Activated naive CD4-positive, alpha-beta T cell treated with anti-CD3 and anti-CD28 coated beads, Interleukin-2, amount 50 U/mL, for 72 hours (primary cell): ENCODE measurements around the gene ACHE. TPM values are rescaled to one million over a fixed set of nuclear protein-coding genes. Genes with fewer than 3 reads are reported as not detected.
"Not testable (repeated sequence)": the region's sequence is repeated elsewhere in the genome, so short reads cannot be mapped to it uniquely, and the experiment has no call there.

Experiments
- ATAC-seq, 2 donors: fragments of 150-1000 bp; cut with Tn5 transposase; 2 replicates each; pipeline ENCODE4 v1.10.0; 2021; ENCODE audit warnings: mild to moderate bottlenecking in 2 of 2, moderate library complexity in 2 of 2
- DNase-seq, 2 donors: peaks; one replicate each; pipeline ENCODE4 v3.0.0; 2021 to 2022; ENCODE audit warnings: low spot score in 2 of 2
- H3K27ac Mint-ChIP-seq, 2 donors: one replicate each; pipeline ENCODE4 v1.8.0; 2022; ENCODE audit warnings: mild to moderate bottlenecking in 2 of 2, mixed read lengths in 2 of 2
- H3K36me3 Mint-ChIP-seq, 2 donors: one replicate each; pipeline ENCODE4 v1.8.0; 2022; ENCODE audit warnings: mixed read lengths in 2 of 2
- H3K9me3 Mint-ChIP-seq, 2 donors: one replicate each; pipeline ENCODE4 v1.8.0; 2022; ENCODE audit warnings: mixed read lengths in 2 of 2
- total RNA-seq, 2 donors: library from RNA; stranded (reverse); gene quantifications; one replicate each; pipeline ENCODE4 v1.2.3, GENCODE V29; 2022

Gene ACHE
- total RNA-seq, 2 donors from 2014 or later: 0.12 TPM; not detected in 1

DNA sequence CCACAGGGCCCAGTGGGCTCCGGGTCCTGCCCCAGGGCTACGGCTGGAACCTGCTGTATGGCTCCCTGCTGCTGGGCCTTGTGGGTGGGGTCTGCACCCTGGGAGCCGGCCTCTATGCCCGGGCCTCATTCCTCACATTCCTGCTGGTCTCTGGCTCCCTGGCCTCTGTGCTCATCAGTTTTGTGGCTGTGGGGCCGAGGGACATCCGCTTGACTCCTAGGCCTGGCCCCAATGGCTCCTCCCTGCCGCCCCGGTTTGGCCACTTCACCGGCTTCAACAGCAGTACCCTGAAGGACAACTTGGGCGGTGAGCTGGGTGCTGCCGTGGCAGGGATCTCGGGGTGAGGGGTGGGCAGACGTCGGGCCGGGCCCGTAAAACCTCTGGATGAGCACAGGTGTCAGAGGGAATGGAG is 38.8 kb downstream of the ACHE start:
- ATAC-seq: no peak
- Mint-ChIP-seq H3K9me3 (no peaks in the 10 kb centered on the region), H3K36me3 (peaks cover 0 to 11% of the 10 kb centered on the region in 2 donors), H3K27ac (peak overlapping the region in 1 of 2 donors; percentile 70)
- DNase-seq: no peak

DNA sequence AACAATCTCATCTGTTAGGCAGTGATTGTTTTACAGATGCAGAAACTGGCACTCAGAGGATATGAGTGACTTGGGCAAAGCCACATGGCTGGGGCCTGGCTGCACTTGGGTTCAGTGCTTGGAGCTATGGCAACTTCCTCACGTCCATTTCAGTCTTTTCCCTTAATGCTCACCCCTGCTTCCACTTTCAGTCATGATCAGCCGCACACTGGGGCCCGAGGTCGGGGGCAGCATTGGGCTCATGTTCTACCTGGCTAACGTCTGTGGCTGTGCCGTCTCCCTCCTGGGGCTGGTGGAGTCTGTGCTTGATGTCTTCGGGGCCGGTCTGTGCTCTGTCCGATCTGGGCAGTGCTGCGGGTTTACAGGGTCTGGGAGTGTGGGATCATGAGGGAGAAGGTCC is 40.2 kb downstream of the ACHE start:
- no peak overlapping the region for H3K27ac Mint-ChIP-seq
- H3K9me3 Mint-ChIP-seq: no peaks in the 10 kb centered on the region
- peaks cover 0 to 8% of the 10 kb centered on the region in 2 donors for H3K36me3 Mint-ChIP-seq
- no peak for ATAC-seq
- DNase-seq: no peak

DNA sequence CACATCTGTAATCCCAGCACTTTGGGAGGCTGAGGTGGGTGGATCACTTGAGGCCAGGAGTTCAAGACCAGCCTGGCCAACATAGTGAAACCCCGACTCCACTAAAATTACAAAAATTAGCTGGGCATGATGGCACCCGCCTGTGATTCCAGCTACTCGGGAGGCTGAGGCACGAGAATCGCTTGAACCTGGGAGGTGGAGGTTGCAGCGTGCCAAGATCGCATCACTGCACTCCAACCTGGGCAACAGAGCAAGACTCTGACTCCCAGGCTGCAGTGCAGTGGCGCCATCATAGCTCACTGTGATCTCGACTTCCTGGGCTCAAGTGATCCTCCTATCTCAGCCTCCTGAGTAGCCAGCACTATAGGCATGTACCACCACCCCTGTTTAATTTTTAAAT is 40.8 kb downstream of the ACHE start:
- not testable (repeated sequence) for ATAC-seq, H3K9me3 Mint-ChIP-seq, H3K36me3 Mint-ChIP-seq, DNase-seq, H3K27ac Mint-ChIP-seq

DNA sequence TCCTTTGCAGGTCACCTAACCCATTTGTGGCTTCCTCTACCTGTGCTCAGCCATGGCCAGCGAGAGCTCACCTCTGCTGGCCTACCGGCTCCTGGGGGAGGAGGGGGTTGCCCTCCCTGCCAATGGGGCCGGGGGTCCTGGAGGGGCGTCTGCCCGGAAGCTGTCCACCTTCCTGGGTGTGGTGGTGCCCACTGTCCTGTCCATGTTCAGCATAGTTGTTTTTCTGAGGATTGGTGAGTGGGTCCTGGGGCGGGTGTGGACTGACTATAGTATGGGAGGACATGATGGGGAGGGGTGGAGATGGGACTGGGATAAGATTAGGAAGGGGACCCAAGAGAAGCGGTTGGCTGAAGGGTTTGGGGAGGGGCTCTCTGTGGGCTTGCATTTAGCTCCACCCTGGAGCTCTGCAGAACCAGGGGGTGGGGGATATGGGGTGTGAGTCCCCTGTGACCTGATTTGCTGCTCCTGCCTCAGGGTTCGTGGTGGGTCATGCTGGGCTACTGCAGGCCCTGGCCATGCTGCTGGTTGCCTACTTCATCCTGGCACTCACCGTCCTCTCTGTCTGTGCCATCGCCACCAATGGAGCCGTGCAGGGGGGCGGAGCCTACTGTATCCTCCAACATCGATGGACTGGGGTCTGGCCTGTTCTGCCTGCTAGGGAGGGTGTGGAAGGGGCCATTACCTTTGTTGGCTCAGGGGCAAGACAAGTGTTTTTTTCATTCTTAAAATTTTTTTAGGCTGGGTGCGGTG is 41.4 kb downstream of the ACHE start:
- no peak overlapping the region for H3K27ac Mint-ChIP-seq
- H3K36me3 Mint-ChIP-seq: no peaks in the 10 kb centered on the region

DNA sequence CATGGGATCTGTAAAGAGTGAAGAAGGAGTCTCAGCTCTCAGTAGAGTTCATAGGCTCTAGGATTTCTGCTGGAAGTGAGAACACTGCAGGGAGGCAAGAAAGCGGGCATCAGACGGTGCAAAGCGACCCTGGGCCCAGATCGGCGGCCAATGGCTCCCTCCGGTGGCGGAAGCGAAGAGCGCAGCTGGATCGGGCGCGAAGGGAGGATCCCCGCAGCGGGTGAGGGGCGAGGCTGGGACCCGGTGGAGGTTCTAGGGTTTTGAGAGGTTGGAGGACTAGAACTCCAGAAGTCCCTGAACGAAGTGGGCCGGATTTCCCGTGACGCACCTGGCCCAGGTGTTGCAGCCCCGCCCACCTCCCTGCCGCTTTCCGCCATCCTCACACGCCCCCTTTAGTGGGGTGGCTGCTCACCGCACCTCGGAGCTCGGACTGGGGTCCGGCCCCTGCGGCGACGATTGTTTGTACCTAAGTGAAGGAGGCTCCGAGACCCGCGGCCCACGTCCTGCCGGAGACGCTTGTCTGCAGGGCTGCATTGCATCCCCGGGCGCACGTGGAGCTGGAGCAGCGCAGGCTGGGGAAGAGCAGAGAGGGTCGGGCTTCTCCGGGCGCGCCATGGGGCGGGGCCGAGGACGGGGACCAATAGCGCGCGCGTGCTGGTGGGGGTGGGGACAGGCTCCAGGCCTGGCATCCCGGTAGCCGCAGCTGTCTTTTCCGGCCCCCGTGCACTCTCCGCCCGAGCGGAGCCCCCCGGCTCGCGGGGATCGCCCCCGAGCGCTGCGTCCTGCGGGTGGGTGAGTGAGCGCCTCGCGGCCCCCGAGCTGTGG is 43.4 kb downstream of the ACHE start, which contains the start of gene SLC12A9:
SLC12A9 (plus strand) TSS at position 666 of the 825 bp plus-strand sequence. CDS start 1,485 bp downstream, outside the sequence.
- Mint-ChIP-seq H3K36me3 (no peaks in the 10 kb centered on the region), H3K27ac (peak within 1 kb of the TSS; percentile 83 to 89), H3K9me3 (no peaks in the 10 kb centered on the region)
- peak; percentile 98 to 99 for ATAC-seq
- DNase-seq: peak; percentile 89 to 90

More for the DNA sequence above, 41.4 kb downstream of the ACHE start:
- DNase-seq (no peak), ATAC-seq (no peak)
- H3K9me3 Mint-ChIP-seq: no peaks in the 10 kb centered on the region

DNA sequence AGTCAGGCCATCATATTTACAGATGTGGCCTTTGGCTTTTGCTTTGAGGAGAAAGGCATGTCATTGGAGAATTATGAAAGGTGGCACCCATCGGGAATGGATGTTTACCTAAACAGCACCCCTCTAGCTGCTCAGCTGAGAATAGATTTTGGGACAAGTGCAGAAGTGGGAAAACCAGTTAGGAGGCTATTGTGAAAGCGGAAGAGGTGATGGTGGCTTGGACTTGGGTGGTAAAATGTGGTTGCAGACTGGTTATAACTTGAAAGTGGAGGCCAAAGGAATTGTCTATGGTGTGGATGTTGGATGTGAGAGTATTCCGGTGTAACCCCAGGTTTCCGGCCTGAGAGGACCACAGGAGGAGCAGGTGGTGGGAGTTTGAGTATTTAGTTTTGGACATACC is 48.3 kb downstream of the ACHE start:
- ATAC-seq: no peak
- no peak overlapping the region for H3K27ac Mint-ChIP-seq
- no peak for DNase-seq
- H3K36me3 Mint-ChIP-seq: no peaks in the 10 kb centered on the region
- H3K9me3 Mint-ChIP-seq: no peaks in the 10 kb centered on the region

DNA sequence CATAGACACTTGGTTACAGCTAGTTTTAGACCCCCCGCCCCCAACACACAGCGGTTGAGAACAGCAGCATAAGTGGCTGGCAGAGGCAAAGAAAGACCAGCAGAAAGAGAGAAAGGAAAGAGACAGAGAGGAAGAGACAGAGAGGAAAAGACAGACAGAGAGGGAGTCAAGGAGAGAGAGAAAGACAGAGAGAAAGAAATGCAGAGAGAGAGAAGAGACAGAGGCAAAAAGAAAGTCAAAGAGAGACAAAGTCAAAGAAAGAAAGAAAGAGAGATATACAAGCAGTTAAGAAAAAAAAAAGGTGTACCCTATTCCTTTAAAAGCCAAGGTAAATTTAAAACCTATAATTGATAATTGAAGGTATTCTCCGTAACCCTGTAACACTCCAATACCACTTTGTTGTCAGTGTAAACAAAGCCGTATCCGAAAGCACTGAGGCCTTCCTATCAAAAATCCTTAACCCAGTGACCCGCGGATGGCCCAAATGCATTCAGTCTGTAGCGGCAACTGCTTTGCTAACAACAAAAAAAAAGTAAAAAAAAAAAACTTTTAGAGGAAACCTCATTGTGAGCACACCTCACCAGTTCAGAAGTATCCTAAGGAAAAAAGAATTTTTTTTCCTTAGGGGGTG is 55.1 kb downstream of the ACHE start:
- DNase-seq (no peak), ATAC-seq (no peak)
- H3K36me3 Mint-ChIP-seq: no peaks in the 10 kb centered on the region
- no peaks in the 10 kb centered on the region for H3K9me3 Mint-ChIP-seq
- peak overlapping the region in 1 of 2 donors; percentile 23 for H3K27ac Mint-ChIP-seq

Other genes starting within 250 kb of the ACHE start
- gene ACTL6B, start 239.4 kb downstream of the ACHE start, total RNA-seq: not detected
- 100 to 1,000 TPM; 213 to 239 TPM for gene GNB2, start 222.1 kb downstream of the ACHE start, total RNA-seq
- gene GIGYF1, start 201.6 kb downstream of the ACHE start, total RNA-seq: 10 to 100 TPM; 47.2 to 58.4 TPM
- 10 to 100 TPM; 37.3 to 47.5 TPM for gene POP7, start 189.8 kb downstream of the ACHE start, total RNA-seq
- gene EPO, start 175.4 kb downstream of the ACHE start, total RNA-seq: not detected
- gene ZAN, start 162.3 kb downstream of the ACHE start, total RNA-seq: not detected
- 10 to 100 TPM in 1 of 2 donors, 1 to 10 TPM in 1; 3.7 to 11.1 TPM for gene EPHB4, start 68.4 kb downstream of the ACHE start, total RNA-seq
- 10 to 100 TPM; 16.7 to 27.7 TPM for gene SLC12A9, start 43.2 kb downstream of the ACHE start, total RNA-seq
- 10 to 100 TPM; 34.4 to 39.2 TPM for gene TRIP6, start 28.5 kb downstream of the ACHE start, total RNA-seq
- gene SRRT, start 20.8 kb downstream of the ACHE start, total RNA-seq: 100 to 1,000 TPM; 205 to 242 TPM
- 1 to 10 TPM in 1 of 2 donors, under 1 TPM in 1; 0.77 to 2.4 TPM for gene UFSP1, start 6.2 kb downstream of the ACHE start, total RNA-seq
- gene MUC3A, start 53.6 kb upstream of the ACHE start, total RNA-seq: under 1 TPM in 1 of 2 donors, not detected in 1; 0.31 TPM
- under 1 TPM; 0.34 to 0.41 TPM for gene MUC12, start 73.7 kb upstream of the ACHE start, total RNA-seq
- not detected for gene MUC17, start 124.2 kb upstream of the ACHE start, total RNA-seq
- gene TRIM56, start 189.6 kb upstream of the ACHE start, total RNA-seq: 10 to 100 TPM; 49.7 to 64.2 TPM
- gene SERPINE1, start 231.2 kb upstream of the ACHE start, total RNA-seq: under 1 TPM; 0.18 to 0.27 TPM